Measurements from ENCODE around the gene RBM39. TPM values are rescaled to one million over a fixed set of nuclear protein-coding genes. Genes with fewer than 3 reads are reported as not detected.

The RBM39 gene
- total and polyA plus RNA-seq, 10 of the 15 experiments (the other 5 are each of a cell fraction or from before 2014, with no cell fraction given) = 135 to 280 (median 217) TPM

DNA sequence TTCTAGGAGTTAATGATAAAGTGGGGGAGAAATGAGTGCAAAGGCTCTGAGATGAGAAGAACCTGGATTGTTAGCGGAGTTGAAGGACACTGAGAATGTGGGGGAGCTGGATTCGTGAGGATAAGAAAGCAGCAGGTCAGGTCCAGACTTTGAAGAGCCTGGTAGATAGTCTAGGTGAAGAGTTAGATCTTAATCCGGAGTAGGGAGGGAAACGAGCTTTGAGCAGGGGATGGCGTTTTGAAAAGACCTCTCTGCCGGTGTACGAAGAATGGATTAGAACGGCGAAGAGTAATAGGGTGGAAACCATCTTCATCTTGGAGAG, 29.3 kb upstream of the RBM39 start:
- SMC1A ChIA-PET (ENCODE audit: uncharacterized antibody, unreplicated experiment) = interaction anchor here (1.0 to 8.7 kb wide), 4 partner anchors 27 to 183 kb away, joined by 3 to 151 read pairs (median 4); partner anchors contain the start of genes RBM39 and SCAND1
- Histone ChIP-seq H3K4me1 (ENCODE audit: control insufficient read depth, insufficient read depth, low read length) (peaks cover 30% of the 10 kb centered on the region), H3K79me2 (ENCODE audit: control insufficient read depth, insufficient read depth, low read length) (peaks cover 40% of the 10 kb centered on the region), H3K4me3 (no peak overlapping the region; the same call in 1 of the 2 replicates), H3K27ac (ENCODE audit: control insufficient read depth, insufficient read depth) (peak overlapping the region; percentile 45), H3K9me3 (replicated peaks; ENCODE audit: control insufficient read depth, insufficient read depth, low read length) (no peaks in the 10 kb centered on the region), H4K20me1 (ENCODE audit: control insufficient read depth, insufficient read depth) (no peaks in the 10 kb centered on the region), H3K36me3 (ENCODE audit: control insufficient read depth in 2 of 2, insufficient read depth in 2 of 2, low read length in 1 of 2) (peaks cover 0 to 5% of the 10 kb centered on the region in 2 experiments; a peak in 1 of 4 replicates), H3K27me3 (replicated peaks in 1 of 2; ENCODE audit: control insufficient read depth in 2 of 2, insufficient read depth in 2 of 2, low read length in 1 of 2) (no peaks in the 10 kb centered on the region), H2AFZ (ENCODE audit: control insufficient read depth, low read depth, low read length) (peak overlapping the region; percentile 90), H3K9ac (ENCODE audit: control insufficient read depth, insufficient read depth, low read length) (no peak overlapping the region), H3K4me2 (ENCODE audit: control insufficient read depth, insufficient read depth) (peak overlapping the region; percentile 78)
- DNase-seq (ENCODE audit: low read depth, low spot score) (no peak), FAIRE-seq (no peak), ATAC-seq (no peak)
- CTCF ChIA-PET = interaction anchor here (6.4 kb wide), 1 partner anchor 29 kb away, joined by 69 read pairs; the partner anchor contains the start of gene RBM39
- POLR2A ChIA-PET = interaction anchor here (0.6 to 11.5 kb wide), 3 partner anchors 29 to 1026 kb away, joined by 3 to 214 read pairs (median 5); partner anchors contain the start of genes RBM39 and SCAND1
- intact Hi-C loops (cut with micrococcal nuclease; ENCODE audit: unreplicated experiment) (no loop called here), in situ Hi-C loops (cut with MboI) (no loop called here)
- no TSS peak for BruUV-seq (replicated peaks)
- 81% methylated on average over 9 of the region's 9 CpGs for WGBS (ENCODE audit: insufficient coverage, insufficient replicate concordance, low lambda C conversion rate, missing lambda C conversion rate)
- RAD21 ChIA-PET (ENCODE audit: unreplicated experiment) = interaction anchor here (0.9 to 7.3 kb wide), 4 partner anchors 27 to 181 kb away, joined by 3 to 157 read pairs (median 4); partner anchors contain the start of gene RBM39
- TF ChIP-seq PAX5 (IDR thresholded peaks at IDR 0.05; ENCODE audit: borderline replicate concordance, low read depth, low read length) = no peak

GRCh38 chr20:35768731-35769664, 26.9 kb upstream of the RBM39 start:
- in situ Hi-C loops (cut with MboI) (no loop called here), intact Hi-C loops (cut with micrococcal nuclease; ENCODE audit: unreplicated experiment) (loop anchor here (1.0 kb wide), 1 partner anchor 27 kb away; the partner anchor contains the start of gene RBM39)
- H3K79me2 ChIP-seq (ENCODE audit: control insufficient read depth, insufficient read depth, low read length) = peaks cover 20% of the 10 kb centered on the region
- peak; percentile 58 for ATAC-seq
- ChIA-PET CTCF (interaction anchor here (0.6 to 6.4 kb wide), 6 partner anchors 10 to 836 kb away, joined by 3 to 69 read pairs (median 3); partner anchors contain the start of genes RAB5IF, RBM39 and SCAND1), SMC1A (ENCODE audit: uncharacterized antibody, unreplicated experiment) (interaction anchor here (0.6 to 8.7 kb wide), 13 partner anchors 9 to 185 kb away, joined by 3 to 151 read pairs (median 5); partner anchors contain the start of genes RBM39 and SCAND1), POLR2A (interaction anchor here (0.5 to 11.5 kb wide), 6 partner anchors 8 to 703 kb away, joined by 3 to 214 read pairs (median 6); partner anchors contain the start of genes RBM39 and SCAND1), RAD21 (ENCODE audit: unreplicated experiment) (interaction anchor here (0.7 to 7.3 kb wide), 10 partner anchors 15 to 185 kb away, joined by 3 to 157 read pairs (median 5); partner anchors contain the start of genes RBM39, SCAND1 and SPAG4)
- peak overlapping the region; percentile 5; the same call in 1 of the 2 replicates for H3K4me2 ChIP-seq (ENCODE audit: control insufficient read depth, insufficient read depth)
- H3K9me3 ChIP-seq (replicated peaks; ENCODE audit: control insufficient read depth, insufficient read depth, low read length) = no peaks in the 10 kb centered on the region
- H3K4me3 ChIP-seq = no peak overlapping the region
- peak; percentile 43 for DNase-seq (ENCODE audit: low read depth, low spot score)
- 50% methylated on average over 5 of the region's 5 CpGs for WGBS (ENCODE audit: insufficient coverage, insufficient replicate concordance, low lambda C conversion rate, missing lambda C conversion rate)
- H3K27ac ChIP-seq (ENCODE audit: control insufficient read depth, insufficient read depth) = peak overlapping the region; percentile 97
- peaks cover 30% of the 10 kb centered on the region for H3K4me1 ChIP-seq (ENCODE audit: control insufficient read depth, insufficient read depth, low read length)
- no peaks in the 10 kb centered on the region for H3K27me3 ChIP-seq (replicated peaks in 1 of 2; ENCODE audit: control insufficient read depth in 2 of 2, insufficient read depth in 2 of 2, low read length in 1 of 2)
- no peaks in the 10 kb centered on the region for H4K20me1 ChIP-seq (ENCODE audit: control insufficient read depth, insufficient read depth)
- H3K36me3 ChIP-seq (ENCODE audit: control insufficient read depth in 2 of 2, insufficient read depth in 2 of 2, low read length in 1 of 2) = no peaks in the 10 kb centered on the region
- peak overlapping the region; percentile 70 for H2AFZ ChIP-seq (ENCODE audit: control insufficient read depth, low read depth, low read length)
- no TSS peak for BruUV-seq (replicated peaks)
- FAIRE-seq = no peak
- H3K9ac ChIP-seq (ENCODE audit: control insufficient read depth, insufficient read depth, low read length) = peak overlapping the region; percentile 10; the same call in 1 of the 2 replicates
- TF ChIP-seq MEF2A (IDR thresholded peaks at IDR 0.05; ENCODE audit: insufficient read depth, low read depth, low read length) = no peak
- TF ChIP-seq SMAD5 (IDR thresholded peaks at IDR 0.05; ENCODE audit: low read depth) = 0 out of 2 replicates have a peak, but pooled peaks have one; percentile 23
- no peak for TF ChIP-seq ZNF274 (IDR thresholded peaks at IDR 0.05; ENCODE audit: insufficient read depth, insufficient read length)
- TF ChIP-seq EGR1 (IDR thresholded peaks at IDR 0.05; ENCODE audit: borderline replicate concordance in 1 of 2, low read depth in 2 of 2, low read length in 2 of 2) = no peak
- peak; percentile 57; the same call in 1 of the 2 replicates for TF ChIP-seq ZNF687 (IDR thresholded peaks at IDR 0.05)
- TF ChIP-seq KDM1A (IDR thresholded peaks at IDR 0.05; ENCODE audit: borderline replicate concordance) = no peak
- TF ChIP-seq MYC (IDR thresholded peaks at IDR 0.05; ENCODE audit: insufficient read depth, insufficient read length, insufficient replicate concordance, low read length, severe bottlenecking) = no peak
- no peak for TF ChIP-seq ATF7 (IDR thresholded peaks at IDR 0.05; ENCODE audit: low read depth)
- TF ChIP-seq IKZF1 (conservative IDR thresholded peaks at IDR 0.05) = 0 out of 2 replicates have a peak, but pooled peaks have one; percentile 41

All from GM12878 (cell line).